Measurements from ENCODE around the gene SEMA5B.

DNA sequence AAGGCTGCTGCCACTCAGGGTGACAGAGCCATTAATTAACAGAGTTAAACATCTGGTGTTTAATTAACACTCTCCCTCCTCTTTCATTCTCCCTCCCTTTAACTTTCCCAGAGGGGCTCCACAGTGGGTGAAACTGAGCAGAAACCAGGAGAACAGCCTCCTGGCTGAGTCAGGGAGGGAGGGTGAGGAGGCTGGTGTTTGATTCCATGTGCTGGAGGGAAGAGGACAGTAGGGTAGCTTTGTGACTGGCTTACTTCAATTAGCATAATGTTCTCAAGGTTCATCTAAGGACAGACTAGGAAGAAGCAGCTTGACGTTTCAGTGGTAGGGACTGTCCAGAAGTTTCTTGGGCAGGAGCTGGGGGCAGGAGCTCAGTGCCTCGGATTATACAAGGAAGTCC is 62.8 kb downstream of the SEMA5B start:
- TF ChIP-seq CTCF (IDR thresholded peaks at IDR 0.05; ENCODE audit: insufficient read depth, low read length) (no peak), POLR2AphosphoS5 (IDR thresholded peaks at IDR 0.05; ENCODE audit: low read depth) (no peak), REST (IDR thresholded peaks at IDR 0.05; ENCODE audit: insufficient replicate concordance, low read depth) (no peak)

Data from HL-60 (cell line).